ENCODE results near the gene AEN. TPM values are rescaled to one million over a fixed set of nuclear protein-coding genes. Genes with fewer than 3 reads are reported as not detected.

AEN gene
- total RNA-seq, 1 donor from 2014 or later = 90.6 TPM

GRCh38 chr15:88603885-88604284, 17.3 kb upstream of the AEN start:
- Histone ChIP-seq H3K27me3 (ENCODE audit: insufficient read depth, low read length) (peaks cover 51% of the 10 kb centered on the region), H3K79me2 (ENCODE audit: insufficient read depth, low read length) (no peaks in the 10 kb centered on the region), H2AFZ (ENCODE audit: low read depth, low read length) (no peak overlapping the region), H3K9ac (ENCODE audit: low read length) (no peak overlapping the region), H3K36me3 (ENCODE audit: insufficient read depth, low read length) (no peaks in the 10 kb centered on the region), H3K9me3 (ENCODE audit: insufficient read depth, low read depth, low read length) (no peaks in the 10 kb centered on the region), H4K20me1 (ENCODE audit: insufficient read depth, low read length) (no peaks in the 10 kb centered on the region), H3K4me2 (ENCODE audit: low read length) (no peak overlapping the region), H3K27ac (ENCODE audit: low read depth, low read length) (no peak overlapping the region), H3K4me3 (ENCODE audit: insufficient read depth, low read depth, low read length) (no peak overlapping the region), H3K4me1 (ENCODE audit: insufficient read depth, low read length) (peaks cover 4% of the 10 kb centered on the region)
- H3K36me3 Mint-ChIP-seq (ENCODE audit: low read depth, unreplicated experiment) = no peaks in the 10 kb centered on the region
- DNase-seq (ENCODE audit: low read depth) = no peak
- H3K9me3 Mint-ChIP-seq (ENCODE audit: unreplicated experiment) = peaks cover 3% of the 10 kb centered on the region
- peaks cover 8% of the 10 kb centered on the region for H3K4me1 Mint-ChIP-seq (ENCODE audit: low read depth, unreplicated experiment)
- peak overlapping the region; percentile 70 for H3K4me3 Mint-ChIP-seq (ENCODE audit: unreplicated experiment)
- no peak overlapping the region for H3K27ac Mint-ChIP-seq (ENCODE audit: unreplicated experiment)
- H3K27me3 Mint-ChIP-seq (ENCODE audit: low read depth, unreplicated experiment) = peaks cover 66% of the 10 kb centered on the region
- TF ChIP-seq CTCF (IDR thresholded peaks at IDR 0.05; ENCODE audit: insufficient read depth, low read depth, low read length) = no peak
- TF ChIP-seq EZH2 (IDR thresholded peaks at IDR 0.05; ENCODE audit: insufficient read depth, low read length) = no peak
- no peak for FAIRE-seq

- Mint-ChIP-seq H3K4me3 (ENCODE audit: unreplicated experiment) (peak overlapping the region; percentile 77), H3K36me3 (ENCODE audit: low read depth, unreplicated experiment) (no peaks in the 10 kb centered on the region), H3K27me3 (ENCODE audit: low read depth, unreplicated experiment) (peaks cover 71% of the 10 kb centered on the region), H3K4me1 (ENCODE audit: low read depth, unreplicated experiment) (peaks cover 8% of the 10 kb centered on the region), H3K27ac (ENCODE audit: unreplicated experiment) (no peak overlapping the region), H3K9me3 (ENCODE audit: unreplicated experiment) (peaks cover 3% of the 10 kb centered on the region)
- H3K4me1 ChIP-seq (ENCODE audit: insufficient read depth, low read length) = peaks cover 4% of the 10 kb centered on the region
- FAIRE-seq (no peak), DNase-seq (ENCODE audit: low read depth) (no peak)
- no peaks in the 10 kb centered on the region for H3K9me3 ChIP-seq (ENCODE audit: insufficient read depth, low read depth, low read length)
- peak overlapping the region; percentile 18 for H2AFZ ChIP-seq (ENCODE audit: low read depth, low read length)
- H3K4me2 ChIP-seq (ENCODE audit: low read length) = peak overlapping the region; percentile 36
- TF ChIP-seq EZH2 (IDR thresholded peaks at IDR 0.05; ENCODE audit: insufficient read depth, low read length) (peak; percentile 79), CTCF (IDR thresholded peaks at IDR 0.05; ENCODE audit: insufficient read depth, low read depth, low read length) (no peak)
- no peak overlapping the region for H3K9ac ChIP-seq (ENCODE audit: low read length)
- no peaks in the 10 kb centered on the region for H4K20me1 ChIP-seq (ENCODE audit: insufficient read depth, low read length)
- H3K27me3 ChIP-seq (ENCODE audit: insufficient read depth, low read length) = peaks cover 58% of the 10 kb centered on the region
- H3K36me3 ChIP-seq (ENCODE audit: insufficient read depth, low read length) = no peaks in the 10 kb centered on the region
- H3K4me3 ChIP-seq (ENCODE audit: insufficient read depth, low read depth, low read length) = no peak overlapping the region
- no peak overlapping the region for H3K27ac ChIP-seq (ENCODE audit: low read depth, low read length)
- H3K79me2 ChIP-seq (ENCODE audit: insufficient read depth, low read length) = no peaks in the 10 kb centered on the region
These were observed 16.6 kb upstream of the AEN start for GRCh38 chr15:88604381-88605188.

Measured in astrocyte (in vitro differentiated cells and primary cell).